H9 (cell line): ENCODE data around the gene NDUFAF2. TPM values are rescaled to one million over a fixed set of nuclear protein-coding genes. Genes with fewer than 3 reads are reported as not detected.

Experiments
- DNase-seq: peaks from one replicate; pipeline ENCODE4 v3.0.0-alpha.2; 2017
- H2AFZ ChIP-seq: one replicate; pipeline ENCODE4 v1.6.1; 2013; ENCODE audit warnings: mild to moderate bottlenecking, low read length, control low read depth, moderate library complexity
- H2AK5ac ChIP-seq: 2 replicates; pipeline ENCODE4 v1.6.1; 2013; ENCODE audit warnings: low read length, control low read depth, mixed read lengths; ENCODE audit not compliant: insufficient read length
- H2BK120ac ChIP-seq: one replicate; pipeline ENCODE4 v1.6.1; 2013; ENCODE audit warnings: low read depth, mild to moderate bottlenecking, low read length, control low read depth, inconsistent platforms; ENCODE audit not compliant: poor library complexity, severe bottlenecking
- H2BK12ac ChIP-seq: 2 replicates; pipeline ENCODE4 v1.6.1; 2013; ENCODE audit warnings: low read length, control low read depth, mixed read lengths, low read depth; ENCODE audit not compliant: insufficient read length
- H2BK15ac ChIP-seq: 2 replicates; pipeline ENCODE4 v1.6.1; 2013; ENCODE audit warnings: low read depth, low read length, control low read depth
- H2BK20ac ChIP-seq: one replicate; pipeline ENCODE4 v1.6.1; 2013; ENCODE audit warnings: low read depth, mild to moderate bottlenecking, low read length, control low read depth, inconsistent platforms; ENCODE audit not compliant: poor library complexity, severe bottlenecking
- H2BK5ac ChIP-seq: 2 replicates; pipeline ENCODE4 v1.6.1; 2013; ENCODE audit warnings: low read length, control low read depth, mixed read lengths; ENCODE audit not compliant: insufficient read length
- H3K14ac ChIP-seq: 2 replicates; pipeline ENCODE4 v1.6.1; 2013; ENCODE audit warnings: low read length, control low read depth; ENCODE audit not compliant: insufficient read depth
- H3K18ac ChIP-seq: 2 replicates; pipeline ENCODE4 v1.6.1; 2013; ENCODE audit warnings: low read depth, mild to moderate bottlenecking, mixed read lengths, low read length, control low read depth; ENCODE audit not compliant: insufficient read length
- H3K23ac ChIP-seq: 2 replicates; pipeline ENCODE4 v1.6.1; 2013; ENCODE audit warnings: low read length, control low read depth, mixed read lengths, low read depth; ENCODE audit not compliant: insufficient read length
- H3K23me2 ChIP-seq: 2 replicates; pipeline ENCODE4 v1.6.1; 2013; ENCODE audit warnings: low read depth, mild to moderate bottlenecking, mixed read lengths, low read length, control low read depth; ENCODE audit not compliant: insufficient read length, poor library complexity, severe bottlenecking
- H3K27ac ChIP-seq: 2 replicates; pipeline ENCODE4 v1.5.1; 2013; ENCODE audit warnings: low read length, control low read depth, mixed read lengths, low read depth; ENCODE audit not compliant: insufficient read length
- H3K27me3 ChIP-seq: 2 replicates; pipeline ENCODE4 v1.6.1; 2013; ENCODE audit warnings: low read length, control low read depth, inconsistent platforms; ENCODE audit not compliant: insufficient read depth
- H3K4ac ChIP-seq: 2 replicates; pipeline ENCODE4 v1.6.1; 2013; ENCODE audit warnings: low read depth, mild to moderate bottlenecking, control low read depth, inconsistent platforms, low read length, moderate library complexity
- H3K4me1 ChIP-seq: 2 replicates; pipeline ENCODE4 v1.6.1; 2013; ENCODE audit warnings: low read length, control low read depth, inconsistent platforms; ENCODE audit not compliant: insufficient read depth
- H3K4me2 ChIP-seq: 2 replicates; pipeline ENCODE4 v1.6.1; 2013; ENCODE audit warnings: low read length, control low read depth, mixed read lengths; ENCODE audit not compliant: insufficient read length, insufficient read depth
- H3K56ac ChIP-seq: 2 replicates; pipeline ENCODE4 v1.6.1; 2013; ENCODE audit warnings: low read depth, mild to moderate bottlenecking, mixed read lengths, low read length, control low read depth; ENCODE audit not compliant: insufficient read length
- H3K79me1 ChIP-seq: 2 replicates; pipeline ENCODE4 v1.6.1; 2013; ENCODE audit warnings: low read depth, mild to moderate bottlenecking, moderate library complexity, low read length, control low read depth, inconsistent platforms; ENCODE audit not compliant: insufficient read depth, poor library complexity, severe bottlenecking
- H3K79me2 ChIP-seq: 2 replicates; pipeline ENCODE4 v1.6.1; 2013; ENCODE audit warnings: low read length, control low read depth, inconsistent platforms; ENCODE audit not compliant: insufficient read depth
- H3K9ac ChIP-seq: 2 replicates; pipeline ENCODE4 v1.6.1; 2013; ENCODE audit warnings: low read length, control low read depth, mixed read lengths; ENCODE audit not compliant: insufficient read length; ENCODE audit errors: extremely low read depth
- H3K9me3 ChIP-seq: one replicate; pipeline ENCODE4 v1.6.1; 2013; ENCODE audit warnings: low read depth, low read length, inconsistent platforms; ENCODE audit not compliant: control insufficient read depth
- H3T11ph ChIP-seq: one replicate; pipeline ENCODE4 v1.6.1; 2013; ENCODE audit warnings: mild to moderate bottlenecking, low read length, control low read depth, inconsistent platforms
- H4K20me1 ChIP-seq: one replicate; pipeline ENCODE4 v1.6.1; 2013; ENCODE audit not compliant: control insufficient read depth, insufficient read length, insufficient read depth
- H4K5ac ChIP-seq: 2 replicates; pipeline ENCODE4 v1.6.1; 2013; ENCODE audit warnings: low read depth, mild to moderate bottlenecking, mixed read lengths, low read length, control low read depth; ENCODE audit not compliant: insufficient read length
- H4K8ac ChIP-seq: replicated peaks from 2 replicates; pipeline ENCODE4 v1.6.1; 2013; ENCODE audit warnings: low read length, control low read depth, mixed read lengths, low read depth; ENCODE audit not compliant: insufficient read length
- H4K91ac ChIP-seq: 2 replicates; pipeline ENCODE4 v1.6.1; 2013; ENCODE audit warnings: low read depth, mild to moderate bottlenecking, moderate library complexity, mixed read lengths, low read length, control low read depth; ENCODE audit not compliant: insufficient read length
- H3K27ac Mint-ChIP-seq, 3 experiments: 2 replicates in 2 of 3; 3 replicates in 1 of 3; pipeline ENCODE4 v1.8.0; 2020 to 2021; ENCODE audit warnings: mixed read lengths in 3 of 3, mild to moderate bottlenecking in 1 of 3, moderate library complexity in 1 of 3
- H3K27me3 Mint-ChIP-seq: 2 replicates; pipeline ENCODE4 v1.8.0; 2021; ENCODE audit warnings: low read depth, mild to moderate bottlenecking, moderate library complexity, mixed read lengths
- H3K36me3 Mint-ChIP-seq, 3 experiments: 2 replicates in 2 of 3; 3 replicates in 1 of 3; pipeline ENCODE4 v1.8.0; 2020 to 2021; ENCODE audit warnings: low read depth in 3 of 3, mixed read lengths in 3 of 3; ENCODE audit not compliant: insufficient read depth in 1 of 3
- H3K4me1 Mint-ChIP-seq, 2 experiments: 2 replicates each; pipeline ENCODE4 v1.8.0; 2020; ENCODE audit warnings: mixed read lengths in 2 of 2
- H3K4me3 Mint-ChIP-seq, 2 experiments: 2 replicates in 1 of 2; 3 replicates in 1 of 2; pipeline ENCODE4 v1.8.0; 2020 to 2021; ENCODE audit warnings: mild to moderate bottlenecking in 2 of 2, mixed read lengths in 2 of 2, moderate library complexity in 1 of 2
- H3K9me3 Mint-ChIP-seq, 2 experiments: 2 replicates in 1 of 2; 3 replicates in 1 of 2; pipeline ENCODE4 v1.8.0; 2020; ENCODE audit warnings: mild to moderate bottlenecking in 2 of 2, mixed read lengths in 2 of 2, moderate library complexity in 1 of 2
- WGBS: extraction: QIAGEN DNeasy Blood & Tissue Kit; methylation state at CpG from one replicate; pipeline ENCODE4 v1.1.7; 2013; ENCODE audit warnings: missing lambda C conversion rate, low lambda C conversion rate, mixed read lengths; ENCODE audit not compliant: insufficient read length; ENCODE audit errors: extremely low coverage; 5-methylcytosine and 5-hydroxymethylcytosine counted together
- total RNA-seq: library from RNA; stranded (reverse); gene quantifications from 2 replicates; pipeline ENCODE4 v1.2.1, GENCODE V29; 2021
- TF ChIP-seq, protein P1 (sequence below): fragments of 200-600 bp; sonication (generic); conservative IDR thresholded peaks from 3 replicates; pipeline ENCODE4 v1.8.0; 2021; ENCODE audit warnings: antibody characterized with exemption, mild to moderate bottlenecking

NDUFAF2 gene
- total RNA-seq, 1 experiment from 2014 or later = 31.4 TPM

DNA sequence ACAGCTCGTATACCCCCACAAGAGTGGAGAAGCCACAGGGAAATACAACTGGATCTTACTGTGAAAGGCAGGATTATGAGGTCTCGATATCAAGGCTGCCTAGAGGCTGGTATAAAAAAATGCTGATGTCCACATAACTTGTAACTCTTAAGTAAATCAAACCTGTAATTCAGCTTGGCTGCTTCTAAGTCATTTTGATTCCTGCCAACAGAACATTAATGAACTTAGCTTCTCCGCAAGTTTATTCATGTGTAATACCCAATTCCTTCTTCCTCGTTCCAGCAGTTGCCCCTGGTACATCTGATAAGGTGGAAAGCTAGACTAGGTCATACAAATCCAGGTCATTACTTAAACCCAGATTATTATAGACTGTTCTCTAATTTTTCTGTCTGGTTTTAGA, 233.7 kb downstream of the NDUFAF2 start:
- no peak overlapping the region for H2AK5ac ChIP-seq
- H3K14ac ChIP-seq = no peak overlapping the region
- TF ChIP-seq, protein P1, sequence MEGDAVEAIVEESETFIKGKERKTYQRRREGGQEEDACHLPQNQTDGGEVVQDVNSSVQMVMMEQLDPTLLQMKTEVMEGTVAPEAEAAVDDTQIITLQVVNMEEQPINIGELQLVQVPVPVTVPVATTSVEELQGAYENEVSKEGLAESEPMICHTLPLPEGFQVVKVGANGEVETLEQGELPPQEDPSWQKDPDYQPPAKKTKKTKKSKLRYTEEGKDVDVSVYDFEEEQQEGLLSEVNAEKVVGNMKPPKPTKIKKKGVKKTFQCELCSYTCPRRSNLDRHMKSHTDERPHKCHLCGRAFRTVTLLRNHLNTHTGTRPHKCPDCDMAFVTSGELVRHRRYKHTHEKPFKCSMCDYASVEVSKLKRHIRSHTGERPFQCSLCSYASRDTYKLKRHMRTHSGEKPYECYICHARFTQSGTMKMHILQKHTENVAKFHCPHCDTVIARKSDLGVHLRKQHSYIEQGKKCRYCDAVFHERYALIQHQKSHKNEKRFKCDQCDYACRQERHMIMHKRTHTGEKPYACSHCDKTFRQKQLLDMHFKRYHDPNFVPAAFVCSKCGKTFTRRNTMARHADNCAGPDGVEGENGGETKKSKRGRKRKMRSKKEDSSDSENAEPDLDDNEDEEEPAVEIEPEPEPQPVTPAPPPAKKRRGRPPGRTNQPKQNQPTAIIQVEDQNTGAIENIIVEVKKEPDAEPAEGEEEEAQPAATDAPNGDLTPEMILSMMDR = no peak
- Mint-ChIP-seq H3K4me3 (no peak overlapping the region), H3K9me3 (no peaks in the 10 kb centered on the region), H3K4me1 (no peaks in the 10 kb centered on the region), H3K27me3 (no peaks in the 10 kb centered on the region), H3K27ac (no peak overlapping the region), H3K36me3 (no peaks in the 10 kb centered on the region)
- H3K18ac ChIP-seq = no peak overlapping the region
- no peaks in the 10 kb centered on the region for H3K79me2 ChIP-seq
- H2BK12ac ChIP-seq = no peak overlapping the region
- H2BK120ac ChIP-seq = no peak overlapping the region
- H3K4me1 ChIP-seq = no peaks in the 10 kb centered on the region
- no peak for DNase-seq
- H3K4me2 ChIP-seq = no peak overlapping the region
- H3K9me3 ChIP-seq = no peaks in the 10 kb centered on the region
- no peak overlapping the region for H2BK20ac ChIP-seq
- no peak overlapping the region for H3K4ac ChIP-seq
- no peaks in the 10 kb centered on the region for H3K79me1 ChIP-seq
- H3K9ac ChIP-seq = no peak overlapping the region
- H3K27ac ChIP-seq = no peak overlapping the region
- no peaks in the 10 kb centered on the region for H3K23me2 ChIP-seq
- no CpG with 5 or more reads among the region's 4 CpGs for WGBS
- no peaks in the 10 kb centered on the region for H4K20me1 ChIP-seq
- H3K23ac ChIP-seq = no peak overlapping the region
- H2AFZ ChIP-seq = no peak overlapping the region
- H4K91ac ChIP-seq = no peak overlapping the region
- no peak overlapping the region for H4K5ac ChIP-seq
- H2BK15ac ChIP-seq = no peak overlapping the region
- no peak overlapping the region for H4K8ac ChIP-seq
- H3K56ac ChIP-seq = no peak overlapping the region
- H2BK5ac ChIP-seq = no peak overlapping the region
- H3K27me3 ChIP-seq = no peaks in the 10 kb centered on the region
- no peak overlapping the region for H3T11ph ChIP-seq
